Stimulated activated CD4-positive, alpha-beta T cell treated with anti-CD3 and anti-CD28 coated beads, Interleukin-1b, Interleukin-23, amount 100 ng/mL, for 1 hour (primary cell): Measurements from ENCODE around the gene TMEM131L.
A peak's percentile ranks its signal among the peaks of the same experiment; 100 is the strongest.
"Not testable (repeated sequence)": the region's sequence is repeated elsewhere in the genome, so short reads cannot be mapped to it uniquely, and the experiment has no call there.

ENCODE experiments used
- DNase-seq, 2 donors: peaks; one replicate each; pipeline ENCODE4 v3.0.0-alpha.2; 2020; ENCODE audit warnings: low read depth in 2 of 2

TMEM131L gene

DNA sequence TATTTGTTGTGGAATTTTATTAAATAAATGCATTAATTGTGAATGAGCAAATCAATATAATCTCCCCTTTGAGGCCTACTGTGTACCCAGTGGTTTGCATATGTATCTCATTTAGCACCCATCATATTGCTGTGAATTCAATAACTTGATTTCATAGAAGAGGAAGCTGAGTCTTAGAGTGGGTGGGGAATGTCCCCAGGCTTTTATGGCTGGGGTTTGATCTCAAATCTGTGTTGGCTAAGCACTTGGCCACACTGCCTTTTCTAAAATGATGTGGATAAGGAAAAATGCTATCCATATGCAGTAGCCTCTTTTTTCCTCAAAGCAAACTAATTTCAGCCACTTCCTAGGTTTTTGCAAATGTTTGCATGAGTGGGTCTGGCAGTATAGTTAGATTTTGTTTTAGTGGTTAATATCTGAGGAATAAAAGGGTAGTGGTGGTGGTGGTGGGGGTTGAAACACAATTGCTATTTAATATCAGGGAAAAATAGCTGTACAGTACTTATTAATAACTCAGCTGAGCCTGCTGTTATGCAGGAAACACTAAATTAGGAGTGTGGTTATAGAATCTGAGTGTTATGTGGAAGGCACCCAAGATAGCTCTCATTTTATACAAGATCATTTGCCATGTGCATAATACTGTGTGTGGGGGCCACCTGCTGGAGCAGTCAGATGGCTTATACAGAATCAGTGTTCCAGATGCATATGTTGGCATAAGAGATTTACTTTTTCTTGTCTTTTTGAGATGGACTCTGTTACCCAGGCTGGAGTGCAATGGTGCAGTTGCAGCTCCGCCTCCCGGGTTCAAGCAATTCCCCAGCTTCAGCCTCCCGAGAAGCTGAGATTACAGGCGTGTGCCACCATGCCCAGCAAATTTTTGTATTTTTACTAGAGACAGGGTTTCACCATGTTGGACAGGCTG lies 108.0 kb downstream of the TMEM131L start:
- DNase-seq, result peak; percentile 22 to 34

GRCh38 chr4:153576443-153576774 lies 110.2 kb downstream of the TMEM131L start:
- DNase-seq, result no peak

DNA sequence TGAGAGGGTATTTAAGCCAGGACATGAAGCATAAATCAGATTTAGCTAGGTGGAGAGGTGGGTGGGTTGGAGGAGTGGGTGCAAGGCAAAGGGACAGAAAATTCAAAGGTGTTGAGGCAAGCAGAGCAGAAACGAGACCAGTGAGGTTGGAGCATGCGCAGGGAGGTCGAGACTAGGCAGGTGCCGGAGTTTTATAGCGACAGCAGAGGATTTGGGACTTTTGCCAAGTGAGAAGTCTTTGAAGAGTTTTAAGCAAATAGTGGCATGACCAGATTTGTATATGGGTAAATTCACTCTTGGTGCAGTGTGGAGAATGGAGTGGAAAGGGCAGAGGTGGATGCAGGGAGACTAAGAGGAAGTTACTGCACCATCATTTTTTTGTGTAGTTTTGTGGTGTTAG lies 110.9 kb downstream of the TMEM131L start:
- DNase-seq, result no peak

GRCh38 chr4:153579410-153579809 lies 113.2 kb downstream of the TMEM131L start:
- no peak for DNase-seq

GRCh38 chr4:153579872-153580271 lies 113.7 kb downstream of the TMEM131L start:
- DNase-seq, result no peak

DNA sequence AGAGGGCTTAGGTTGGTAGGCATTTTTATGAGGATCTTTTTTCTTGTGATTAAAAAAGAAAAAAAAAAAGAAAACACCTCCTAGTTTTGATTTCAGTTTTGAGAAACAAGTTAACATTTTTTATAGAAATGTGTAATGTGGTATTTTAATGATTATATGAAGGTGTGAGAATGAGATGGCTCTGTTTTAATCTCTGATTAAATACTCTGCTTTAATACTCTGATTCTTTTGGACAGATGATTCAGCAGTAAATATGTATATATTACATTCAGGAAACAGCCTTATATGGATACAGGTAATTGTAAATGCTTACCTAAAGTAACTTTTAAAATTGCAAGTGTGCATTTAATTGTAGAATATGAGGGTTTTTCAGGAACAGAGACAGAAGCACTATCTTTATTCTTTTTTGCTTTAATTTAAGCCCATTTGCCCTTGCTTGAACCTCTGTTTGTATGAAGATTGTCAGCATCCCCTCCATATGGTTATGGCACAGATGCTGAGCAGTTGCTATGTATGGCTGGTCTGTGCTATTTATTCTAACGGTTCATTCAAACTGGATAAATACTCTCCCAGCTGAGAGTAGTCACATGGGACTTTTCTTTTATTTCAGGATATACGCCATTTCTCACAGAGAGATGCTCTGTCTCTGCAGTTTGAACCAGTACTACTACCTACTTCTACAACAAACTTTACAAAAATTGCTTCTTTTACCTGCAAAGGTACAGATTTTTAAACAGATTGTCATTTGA lies 117.0 kb downstream of the TMEM131L start:
- DNase-seq, result no peak

GRCh38 chr4:153585026-153585425 lies 118.9 kb downstream of the TMEM131L start:
- DNase-seq, result no peak

DNA sequence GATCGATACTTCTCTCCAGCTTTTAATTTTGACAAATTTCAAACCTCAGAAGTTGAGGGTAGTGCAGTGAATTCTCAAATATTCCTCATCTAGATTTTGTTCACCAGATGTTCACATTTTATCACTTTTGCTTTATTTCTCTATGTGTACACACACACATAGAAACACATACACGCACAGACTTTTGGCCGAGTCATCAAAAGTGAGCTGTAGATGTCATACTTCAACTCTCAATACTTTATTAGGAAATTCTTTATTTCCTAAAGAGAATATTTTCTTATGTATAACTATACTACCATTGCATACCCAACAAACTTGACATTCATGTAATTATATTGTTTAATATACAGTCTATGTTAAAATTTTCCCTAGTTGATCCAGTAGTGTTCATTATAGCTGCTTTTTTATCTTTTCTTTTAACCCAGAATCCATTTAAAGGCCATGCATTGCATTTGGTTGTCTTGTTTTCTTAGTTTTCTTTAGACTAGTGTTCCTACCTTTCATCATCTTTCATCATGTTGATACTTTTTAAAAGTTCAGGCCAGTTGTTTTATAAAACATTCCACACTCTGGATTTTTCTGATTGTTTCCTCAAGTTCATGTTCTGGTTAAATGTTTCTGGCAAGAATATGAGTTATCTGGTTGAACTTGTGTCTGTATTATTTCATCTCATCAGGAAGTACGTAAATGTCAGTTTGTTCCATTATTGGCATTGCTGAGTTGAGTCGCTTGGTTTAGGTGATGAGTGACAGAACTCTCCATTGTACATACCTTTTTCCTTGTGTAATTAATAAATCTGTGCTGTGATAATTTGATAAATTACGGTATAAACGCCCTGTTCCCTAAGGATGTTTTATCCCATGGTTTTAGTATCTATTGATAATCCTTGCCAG lies 123.8 kb downstream of the TMEM131L start:
- no peak for DNase-seq

DNA sequence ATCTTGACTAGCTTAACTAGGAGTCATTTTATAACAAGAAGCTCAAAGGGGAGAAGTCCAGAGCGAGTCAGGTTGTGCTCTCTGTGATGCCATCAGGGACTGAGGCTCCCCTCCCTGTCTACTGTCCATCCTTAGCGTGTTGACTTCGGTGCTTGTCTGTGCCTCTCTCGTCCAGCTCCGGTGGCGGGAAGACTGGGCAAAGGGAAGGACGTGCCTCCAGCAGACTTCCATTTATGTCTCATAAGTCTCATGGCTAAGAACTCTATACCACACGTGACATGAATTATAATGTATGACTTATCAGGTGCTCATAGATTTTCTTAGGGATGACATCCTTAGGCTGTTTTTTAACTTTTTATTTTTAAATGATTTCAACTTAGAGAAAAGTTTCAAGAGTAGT lies 125.3 kb downstream of the TMEM131L start:
- DNase-seq, result no peak

DNA sequence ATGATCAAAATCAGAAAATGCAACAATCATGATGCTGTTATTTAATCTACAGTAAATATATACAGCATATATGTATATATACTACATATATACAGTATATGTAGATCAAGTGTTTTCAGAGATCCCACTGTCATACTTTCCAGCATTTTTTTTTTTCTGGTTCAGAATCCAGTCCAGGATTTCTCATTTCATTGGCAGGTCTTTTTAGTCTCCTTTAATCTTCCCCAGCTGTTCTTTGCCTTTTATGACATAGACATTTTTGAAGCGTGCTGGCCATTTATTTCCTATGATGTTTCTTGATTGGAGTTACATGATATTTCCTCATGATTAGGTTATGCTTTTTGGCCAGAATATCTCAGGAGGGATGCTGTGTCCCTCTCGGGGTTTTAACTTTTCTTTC lies 125.9 kb downstream of the TMEM131L start:
- DNase-seq, result no peak

- no peak for DNase-seq
These were observed 127.0 kb downstream of the TMEM131L start for GRCh38 chr4:153593161-153593560.

DNA sequence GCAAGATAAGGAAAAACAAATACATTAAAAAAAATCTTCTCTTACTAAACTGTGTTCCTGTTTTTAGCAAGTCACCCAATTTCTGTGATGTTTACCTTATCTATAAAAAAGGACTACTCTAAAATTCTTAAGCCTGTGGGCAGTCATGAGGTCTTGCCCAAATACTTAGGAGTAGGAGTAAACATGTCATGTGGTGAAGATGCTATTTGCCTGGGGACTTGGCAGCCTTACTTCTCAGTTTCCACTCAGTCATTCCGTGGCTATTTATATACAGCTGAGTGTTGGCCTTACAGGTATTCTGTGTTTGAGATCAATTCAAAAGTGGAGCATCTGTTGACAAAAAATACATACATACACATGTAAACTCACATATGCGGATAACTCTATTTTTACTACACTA lies 128.1 kb downstream of the TMEM131L start:
- no peak for DNase-seq

DNA sequence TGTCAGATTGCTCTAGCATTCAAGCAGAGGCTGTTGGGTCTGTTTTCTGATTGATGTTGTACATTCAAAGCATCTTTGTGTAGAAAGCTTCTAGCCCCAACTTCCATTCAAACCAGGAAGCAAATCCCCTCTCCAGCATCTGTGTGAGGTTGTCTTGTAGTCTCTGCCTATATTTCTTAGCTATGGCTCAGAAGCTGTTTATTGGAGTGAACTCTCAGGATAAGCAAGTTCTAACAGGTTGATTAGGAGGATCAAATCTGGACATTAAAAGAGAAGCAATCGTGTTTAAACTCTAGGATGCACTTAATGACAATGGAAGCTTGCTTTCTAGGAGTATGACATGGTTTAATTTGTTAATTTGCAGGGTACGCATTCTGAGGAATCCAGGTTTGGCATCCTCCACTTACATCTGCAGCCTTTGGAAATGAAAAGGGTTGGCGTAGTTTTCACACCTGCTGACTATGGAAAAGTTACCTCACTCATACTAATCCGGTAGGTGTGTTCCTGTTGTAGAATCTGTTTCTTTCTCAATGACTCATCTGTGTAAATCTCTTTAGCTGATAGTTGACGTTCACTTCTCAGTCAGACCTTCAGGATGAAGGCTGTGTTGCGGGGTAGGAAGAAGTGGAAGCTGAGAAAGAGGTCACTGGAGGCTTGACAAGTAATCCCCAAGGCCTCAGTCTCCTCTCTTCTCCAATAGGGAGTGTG lies 129.9 kb downstream of the TMEM131L start:
- no peak for DNase-seq

DNA sequence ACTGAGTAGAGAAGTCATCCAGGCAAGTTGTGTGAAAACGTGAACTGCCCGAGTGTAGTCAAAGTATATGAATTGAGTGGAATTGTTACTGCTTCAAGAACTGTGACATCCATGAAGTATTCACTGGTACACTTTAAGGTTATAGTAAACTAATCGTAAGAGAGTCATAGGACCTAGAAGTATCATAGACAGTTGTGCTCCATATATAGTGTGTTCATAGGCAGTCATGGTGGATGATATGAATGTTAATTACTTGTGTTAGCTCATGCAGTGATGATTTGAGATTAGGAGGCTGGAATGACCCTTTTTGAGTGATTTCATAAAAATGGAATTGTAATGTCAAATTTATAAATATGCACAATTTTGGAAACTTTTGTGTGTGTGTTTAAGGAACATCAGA lies 136.6 kb downstream of the TMEM131L start:
- no peak for DNase-seq

DNA sequence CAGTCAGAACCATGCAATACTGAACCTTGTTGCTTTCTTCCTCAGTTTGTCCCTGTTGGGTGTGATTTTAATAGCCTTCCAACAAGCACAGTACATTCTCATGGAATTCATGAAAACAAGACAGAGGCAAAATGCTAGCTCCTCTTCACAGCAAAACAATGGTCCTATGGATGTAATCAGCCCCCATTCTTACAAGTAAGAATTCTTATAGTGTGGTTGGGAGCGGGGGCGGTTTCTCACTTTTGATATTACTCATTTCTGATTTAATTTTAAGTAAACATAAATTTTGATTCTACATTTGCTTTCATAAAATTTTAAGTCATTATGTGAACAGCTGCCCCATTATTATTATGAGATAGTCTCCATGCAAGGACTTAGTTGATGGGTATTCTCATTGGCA lies 137.1 kb downstream of the TMEM131L start:
- no peak for DNase-seq

GRCh38 chr4:153603835-153604234 lies 137.7 kb downstream of the TMEM131L start:
- DNase-seq, result no peak

DNA sequence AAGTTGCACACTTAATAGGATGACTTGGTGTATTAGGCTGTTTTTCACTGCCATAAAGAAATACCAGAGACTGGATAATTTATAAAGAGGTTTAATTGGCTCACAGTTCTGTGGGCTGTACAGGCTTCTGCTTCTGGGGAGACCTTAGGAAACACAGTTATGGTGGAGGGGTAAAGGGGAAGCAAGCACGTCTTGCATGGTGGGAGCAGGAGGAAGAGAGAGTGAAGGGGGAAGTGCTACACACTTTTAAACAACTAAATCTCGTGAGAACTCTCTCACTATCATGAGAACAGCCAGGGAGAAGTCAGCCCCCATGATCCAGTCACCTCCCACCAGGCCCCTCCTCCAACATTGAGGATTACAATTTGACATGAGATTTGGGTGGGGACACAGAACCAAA lies 142.9 kb downstream of the TMEM131L start:
- not testable (repeated sequence) for DNase-seq

DNA sequence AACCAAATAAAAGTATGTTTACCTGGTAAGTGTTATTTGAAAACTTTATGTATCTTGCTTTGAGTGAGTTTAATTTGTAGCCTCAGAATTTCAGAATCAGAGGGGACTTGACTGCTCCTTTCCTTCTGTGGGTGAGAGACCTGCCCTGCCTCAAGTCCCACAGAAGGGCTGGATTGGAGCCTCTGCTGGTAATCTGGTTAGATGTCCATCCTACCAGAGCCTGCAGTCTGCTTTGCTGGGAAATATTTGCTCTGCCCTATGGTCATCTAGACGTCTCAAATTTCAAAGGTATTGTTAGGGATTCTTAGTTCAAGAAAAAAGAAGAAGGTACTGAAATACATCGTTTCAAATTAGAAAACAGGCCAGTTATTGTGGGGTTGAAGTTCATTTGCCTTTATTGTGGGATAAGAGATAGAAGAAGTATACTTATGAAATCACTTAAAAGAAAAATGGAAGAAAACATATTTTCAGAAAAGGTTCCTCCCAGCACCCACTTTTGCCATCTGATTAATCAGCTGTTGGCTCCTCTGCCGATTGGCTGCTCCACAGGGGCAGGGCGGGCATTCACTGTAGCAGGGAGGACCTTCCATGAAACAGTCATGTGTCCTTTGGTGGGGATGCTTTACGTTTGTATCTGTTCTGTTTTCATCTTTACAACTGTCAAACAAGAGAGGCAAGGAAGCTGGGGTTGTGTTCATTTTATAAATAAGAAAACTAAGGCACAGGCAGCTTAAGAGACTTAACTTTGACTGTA lies 144.6 kb downstream of the TMEM131L start:
- no peak for DNase-seq

GRCh38 chr4:153611679-153612078 lies 145.5 kb downstream of the TMEM131L start:
- no peak for DNase-seq

GRCh38 chr4:153612878-153613277 lies 146.7 kb downstream of the TMEM131L start:
- DNase-seq, result no peak
